Mammary epithelial cell (primary cell): ENCODE measurements around the gene LRP1-AS.

ENCODE experiments used
- CTCF ChIP-seq, 2 donors: IDR thresholded peaks in 1 of 2; conservative IDR thresholded peaks in 1 of 2; 2 replicates each; pipeline ENCODE4 v1.5.1; 2011 to 2012; ENCODE audit warnings: inconsistent platforms in 2 of 2, low read length in 2 of 2, mild to moderate bottlenecking in 2 of 2, control low read depth in 1 of 2, low read depth in 1 of 2; ENCODE audit not compliant: insufficient read depth in 1 of 2; ENCODE audit errors: extremely low read depth in 1 of 2
- EZH2 ChIP-seq: IDR thresholded peaks from 2 replicates; pipeline ENCODE4 v1.6.1; 2012; ENCODE audit warnings: low read length, inconsistent platforms, borderline replicate concordance

GRCh38 chr12:57148469-57149244 is 1.2 kb upstream of the LRP1-AS start:
- TF ChIP-seq CTCF (conservative IDR thresholded peaks at IDR 0.05 in 1 of 2, IDR thresholded peaks at IDR 0.05 in 1 of 2; ENCODE audit: extremely low read depth in 1 of 2, insufficient read depth in 1 of 2, low read depth in 1 of 2, low read length in 2 of 2), result no peak
- TF ChIP-seq EZH2, result no peak
